Right lobe of liver (tissue), 6 donors: ENCODE measurements around the gene ZMYM1. TPM values are rescaled to one million over a fixed set of nuclear protein-coding genes. Genes with fewer than 3 reads are reported as not detected.
"Not testable (repeated sequence)": the region's sequence is repeated elsewhere in the genome, so short reads cannot be mapped to it uniquely, and the experiment has no call there.

ENCODE experiments used
- ATAC-seq, 4 donors: fragments of 200-7000 bp; cut with Tn5 transposase; one replicate each; pipeline ENCODE4 v1.9.1; 2020; ENCODE audit warnings: mild to moderate bottlenecking in 4 of 4, moderate library complexity in 4 of 4
- DNase-seq, 3 donors: peaks; one replicate each; pipeline ENCODE4 v3.0.0-alpha.2; 2020
- H3K27ac ChIP-seq, 3 donors: fragments of 200-600 bp; one replicate each; pipeline ENCODE4 v1.8.0; 2022
- H3K27me3 ChIP-seq, 2 donors: fragments of 200-600 bp; one replicate each; pipeline ENCODE4 v1.8.0; 2022
- H3K36me3 ChIP-seq, 4 donors: fragments of 200-600 bp; sonication (generic) in 1 of 4; one replicate each; pipeline versions ENCODE4 v1.5.1 to v1.8.0; 2017 to 2022; ENCODE audit warnings: control low read depth in 1 of 4
- H3K4me1 ChIP-seq, 4 donors: fragments of 200-600 bp; sonication (generic) in 1 of 4; one replicate each; pipeline versions ENCODE4 v1.5.1 to v1.8.0; 2017 to 2022; ENCODE audit warnings: control low read depth in 1 of 4
- H3K4me3 ChIP-seq, 3 donors: fragments of 200-600 bp; one replicate each; pipeline ENCODE4 v1.8.0; 2022
- H3K9me3 ChIP-seq, 4 donors: fragments of 200-600 bp; sonication (generic) in 1 of 4; one replicate each; pipeline versions ENCODE4 v1.5.1 to v1.8.0; 2017 to 2022; ENCODE audit warnings: control low read depth in 1 of 4
- POLR2A ChIP-seq: fragments of 450-650 bp; IDR thresholded peaks from one replicate; pipeline ENCODE4 v1.6.1; 2017; ENCODE audit warnings: antibody characterized with exemption, mild to moderate bottlenecking
- WGBS: methylation state at CpG from one replicate; pipeline ENCODE4 v1.1.6; 2018; ENCODE audit warnings: low coverage, low lambda C conversion rate; ENCODE audit not compliant: insufficient coverage; ENCODE audit errors: missing lambda C conversion rate; 5-methylcytosine and 5-hydroxymethylcytosine counted together
- intact Hi-C, 2 donors: fragments of 100-400 bp; cut with DNase I; formaldehyde crosslinking; loops; one replicate each; pipeline versions ENCODE4 v1.11.2 to v1.14.1; 2022
- total RNA-seq, 6 experiments: library from RNA; depleted of rRNA in 2 of 6; stranded (reverse); fragments of >200 nt in 2 of 6; fragmentation: NEBNext Ultra II Directional in 3 of 6; extraction: Animal tissue kit (Norgen Biotek cat#: 25700) in 3 of 6; gene quantifications; one replicate each; pipeline versions ENCODE4 v1.1.0 to v1.2.4, GENCODE V29; 2016 to 2023
- TF ChIP-seq, protein P1 (sequence below), 4 donors: fragments of 200-600 bp in 3 of 4; fragments of 450-650 bp in 1 of 4; IDR thresholded peaks; one replicate each; pipeline versions ENCODE4 v1.5.1 to v1.8.0; 2016 to 2022; ENCODE audit warnings: antibody characterized with exemption in 4 of 4, mild to moderate bottlenecking in 2 of 4
- donor health status: DM: no; HTN: yes; CAD: no.
- donor health status: DM: no; HTN: no; CAD: no.
- donor health status: DM: no; HTN: no; CAD: no.
- donor health status: DM: no; HTN: yes; CAD: no.
- donor health status: DM: no; HTN: yes; CAD: no.

Gene ZMYM1
- total RNA-seq, 6 experiments from 2014 or later = 6.7 to 10.4 (median 7.6) TPM

DNA sequence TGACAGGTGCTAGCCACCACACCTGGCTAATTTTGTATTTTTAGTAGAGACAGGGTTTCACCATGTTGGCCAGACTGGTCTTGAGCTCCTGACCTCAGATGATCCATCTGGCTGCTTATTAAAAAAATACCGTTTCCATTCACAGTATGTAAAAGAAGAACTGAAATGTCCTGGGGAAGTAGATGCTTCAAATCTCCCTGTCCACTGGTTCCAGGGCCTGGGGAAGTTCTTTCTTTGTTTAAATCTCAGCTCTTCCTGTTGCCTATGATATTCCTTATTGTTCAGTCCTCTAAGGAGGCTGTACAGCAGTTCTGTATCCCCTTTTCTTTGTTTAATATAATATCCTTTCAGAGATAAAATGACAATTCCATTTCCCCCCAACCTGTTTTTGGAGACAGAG is 47.4 kb downstream of the ZMYM1 start:
- ATAC-seq (no peak), DNase-seq (no peak)
- H3K9me3 ChIP-seq = no peaks in the 10 kb centered on the region
- WGBS = 44% methylated on average over 1 of the region's 1 CpG
- intact Hi-C loops = no loop called here
- H3K4me3 ChIP-seq = no peak overlapping the region
- H3K27me3 ChIP-seq = no peaks in the 10 kb centered on the region
- H3K4me1 ChIP-seq = no peaks in the 10 kb centered on the region
- TF ChIP-seq POLR2A = no peak
- no peaks in the 10 kb centered on the region for H3K36me3 ChIP-seq
- no peak overlapping the region for H3K27ac ChIP-seq

DNA sequence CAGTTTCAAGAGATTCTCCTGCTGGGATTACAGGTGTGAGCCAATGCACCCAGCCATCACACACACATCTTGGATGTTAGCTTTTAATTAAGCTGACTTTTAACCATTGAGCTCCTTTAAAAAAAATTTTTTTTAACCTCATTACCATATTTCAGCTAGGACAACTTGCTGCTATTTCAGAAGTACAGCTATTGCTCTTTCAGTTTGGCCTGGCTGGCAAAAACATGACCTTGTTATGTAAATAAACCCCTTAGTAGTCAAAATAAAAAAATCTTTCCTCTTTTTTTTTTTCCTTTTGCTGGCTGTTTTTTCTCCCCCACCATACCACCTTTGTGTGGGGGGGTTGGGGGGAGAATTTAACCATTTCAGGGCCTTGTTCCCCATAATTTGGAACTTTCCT is 49.9 kb downstream of the ZMYM1 start:
- Histone ChIP-seq H3K9me3 (no peaks in the 10 kb centered on the region), H3K4me1 (no peaks in the 10 kb centered on the region), H3K27ac (no peak overlapping the region), H3K36me3 (no peaks in the 10 kb centered on the region), H3K27me3 (no peaks in the 10 kb centered on the region), H3K4me3 (no peak overlapping the region)
- intact Hi-C loops = no loop called here
- DNase-seq = no peak
- peak; percentile 49 to 67 (median 60) for ATAC-seq
- TF ChIP-seq POLR2A = no peak
- TF ChIP-seq, protein P1, sequence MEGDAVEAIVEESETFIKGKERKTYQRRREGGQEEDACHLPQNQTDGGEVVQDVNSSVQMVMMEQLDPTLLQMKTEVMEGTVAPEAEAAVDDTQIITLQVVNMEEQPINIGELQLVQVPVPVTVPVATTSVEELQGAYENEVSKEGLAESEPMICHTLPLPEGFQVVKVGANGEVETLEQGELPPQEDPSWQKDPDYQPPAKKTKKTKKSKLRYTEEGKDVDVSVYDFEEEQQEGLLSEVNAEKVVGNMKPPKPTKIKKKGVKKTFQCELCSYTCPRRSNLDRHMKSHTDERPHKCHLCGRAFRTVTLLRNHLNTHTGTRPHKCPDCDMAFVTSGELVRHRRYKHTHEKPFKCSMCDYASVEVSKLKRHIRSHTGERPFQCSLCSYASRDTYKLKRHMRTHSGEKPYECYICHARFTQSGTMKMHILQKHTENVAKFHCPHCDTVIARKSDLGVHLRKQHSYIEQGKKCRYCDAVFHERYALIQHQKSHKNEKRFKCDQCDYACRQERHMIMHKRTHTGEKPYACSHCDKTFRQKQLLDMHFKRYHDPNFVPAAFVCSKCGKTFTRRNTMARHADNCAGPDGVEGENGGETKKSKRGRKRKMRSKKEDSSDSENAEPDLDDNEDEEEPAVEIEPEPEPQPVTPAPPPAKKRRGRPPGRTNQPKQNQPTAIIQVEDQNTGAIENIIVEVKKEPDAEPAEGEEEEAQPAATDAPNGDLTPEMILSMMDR (IDR thresholded peaks at IDR 0.05) = no peak

DNA sequence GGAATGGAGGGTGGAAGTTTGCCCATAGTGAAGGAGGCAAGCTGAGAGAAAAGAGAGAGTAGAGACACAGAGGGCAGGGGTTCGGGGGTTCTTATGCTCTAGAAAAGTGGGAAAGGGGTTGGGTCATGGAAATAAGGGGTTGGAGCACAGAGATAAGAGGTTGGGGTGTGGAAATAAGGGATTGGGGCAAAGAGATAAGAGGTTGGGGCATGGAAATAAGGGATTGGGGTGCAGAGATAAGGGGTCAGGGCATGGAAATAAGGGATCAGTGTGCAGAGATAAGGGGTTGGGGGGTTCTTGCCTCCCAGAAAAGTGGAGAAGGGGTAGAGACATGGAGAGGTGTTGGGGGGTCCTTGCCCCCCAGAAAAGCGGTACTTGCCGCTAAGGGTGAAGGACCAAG is 57.6 kb downstream of the ZMYM1 start:
- Histone ChIP-seq H3K9me3 (no peaks in the 10 kb centered on the region), H3K27ac (no peak overlapping the region), H3K27me3 (no peaks in the 10 kb centered on the region), H3K36me3 (no peaks in the 10 kb centered on the region), H3K4me1 (no peaks in the 10 kb centered on the region), H3K4me3 (no peak overlapping the region)
- TF ChIP-seq, protein P1 (IDR thresholded peaks at IDR 0.05) = no peak
- TF ChIP-seq POLR2A = no peak
- ATAC-seq (no peak), DNase-seq (no peak)
- 79% methylated on average over 3 of the region's 3 CpGs for WGBS
- intact Hi-C loops = no loop called here

DNA sequence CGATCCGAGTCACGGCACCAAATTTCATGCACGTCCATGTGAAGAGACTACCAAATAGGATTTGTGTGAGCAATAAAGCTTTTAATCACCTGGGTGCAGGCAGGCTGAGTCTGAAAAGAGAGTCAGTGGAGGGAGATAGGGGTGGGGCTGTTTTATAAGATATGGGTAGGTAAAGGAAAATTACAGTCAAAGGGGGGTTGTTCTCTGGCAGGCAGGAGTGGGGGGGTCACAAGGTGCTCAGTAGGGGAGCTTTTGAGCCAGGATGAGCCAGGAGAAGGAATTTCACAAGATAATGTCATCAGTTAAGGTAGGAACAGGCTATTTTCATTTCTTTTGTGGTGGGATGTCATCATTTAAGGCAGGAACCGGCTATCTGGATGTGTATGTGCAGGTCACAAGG is 58.4 kb downstream of the ZMYM1 start:
- H3K4me1 ChIP-seq, H3K36me3 ChIP-seq, H3K4me3 ChIP-seq, H3K9me3 ChIP-seq, intact Hi-C loops, H3K27me3 ChIP-seq, ATAC-seq, DNase-seq, H3K27ac ChIP-seq: not testable (repeated sequence)
- WGBS = 79% methylated on average over 4 of the region's 5 CpGs

DNA sequence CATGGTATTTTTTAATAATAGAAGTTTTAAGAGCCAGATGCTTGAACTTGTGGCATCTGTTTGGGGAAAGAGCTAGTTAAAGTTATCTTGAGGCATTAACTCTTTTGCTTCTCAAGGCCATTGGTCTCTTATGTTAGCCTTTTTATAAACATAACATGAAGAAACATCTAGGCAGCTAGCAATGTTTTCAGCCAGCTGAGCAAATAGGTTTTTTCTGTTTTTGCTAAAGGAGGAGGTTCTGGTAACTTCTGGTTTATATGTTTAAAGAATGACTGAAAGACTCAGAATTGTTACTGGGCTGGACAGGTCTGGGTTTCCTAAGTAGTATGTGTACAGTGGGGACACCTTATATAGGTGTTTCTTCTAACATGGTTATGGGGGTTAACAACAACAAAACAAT is 63.1 kb downstream of the ZMYM1 start:
- ATAC-seq, H3K36me3 ChIP-seq, H3K4me3 ChIP-seq, DNase-seq, H3K27me3 ChIP-seq, H3K9me3 ChIP-seq, H3K4me1 ChIP-seq, intact Hi-C loops, H3K27ac ChIP-seq: not testable (repeated sequence)

DNA sequence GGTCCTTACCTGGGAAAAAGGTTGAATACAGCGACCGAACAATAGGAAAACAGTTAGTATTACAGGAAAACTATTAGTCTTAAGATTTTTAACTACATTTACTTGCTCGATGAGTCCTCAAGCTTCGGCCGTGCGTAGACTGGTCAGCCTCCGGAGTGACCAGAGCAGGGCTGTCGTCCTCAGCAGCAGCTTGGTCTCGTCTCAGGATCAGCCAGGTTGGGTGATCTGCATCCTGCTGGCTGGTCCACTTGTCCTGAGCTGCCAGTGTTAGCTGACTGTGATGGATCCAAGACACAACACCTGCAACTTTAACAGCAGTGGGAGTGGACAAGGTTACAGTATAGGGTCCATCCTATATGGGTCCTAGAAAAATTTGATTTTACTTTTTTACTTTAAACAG is 63.5 kb downstream of the ZMYM1 start:
- H3K9me3 ChIP-seq, ATAC-seq, intact Hi-C loops, H3K4me1 ChIP-seq, H3K36me3 ChIP-seq, H3K4me3 ChIP-seq, H3K27me3 ChIP-seq, H3K27ac ChIP-seq, DNase-seq: not testable (repeated sequence)
- 96% methylated on average over 7 of the region's 9 CpGs for WGBS

DNA sequence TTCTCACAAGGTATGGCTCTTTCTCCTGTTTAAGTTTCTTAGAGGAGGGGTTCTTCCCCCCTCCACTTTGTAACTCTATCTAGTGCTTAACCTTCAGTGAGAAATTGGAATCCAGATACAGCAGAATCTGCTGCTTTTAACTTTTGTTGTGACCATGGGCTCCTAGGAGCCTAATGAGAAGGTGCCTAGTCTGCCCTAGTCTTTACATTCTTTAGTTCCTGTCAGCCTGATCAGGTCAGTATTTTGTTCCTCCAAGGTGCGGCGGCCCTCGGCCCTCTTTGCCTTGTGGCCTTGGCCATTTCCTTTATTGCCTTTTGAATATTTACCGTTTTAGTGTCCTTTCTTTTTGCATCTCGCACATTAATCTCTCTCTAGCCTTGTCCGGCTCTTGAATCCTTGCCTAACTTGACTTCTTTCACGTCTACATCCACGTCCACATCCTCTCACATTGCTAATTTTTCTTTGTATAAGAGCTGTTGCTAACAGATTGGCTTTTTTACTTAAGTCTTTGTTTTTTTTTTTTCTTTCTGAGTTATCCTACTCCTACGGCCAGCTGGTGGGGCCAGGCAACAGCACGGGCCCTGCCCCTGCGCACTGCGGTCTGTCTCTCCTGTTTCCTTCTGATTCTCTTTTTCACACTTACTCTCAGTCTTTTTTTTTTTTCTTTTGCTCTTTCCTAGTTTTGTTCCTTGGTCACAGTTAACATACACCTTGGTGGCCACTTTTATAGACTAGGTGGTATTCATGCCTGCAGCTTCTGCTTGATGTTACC is 64.7 kb downstream of the ZMYM1 start:
- H3K36me3 ChIP-seq = no peaks in the 10 kb centered on the region
- no peaks in the 10 kb centered on the region for H3K9me3 ChIP-seq
- no peak overlapping the region for H3K27ac ChIP-seq
- no peaks in the 10 kb centered on the region for H3K27me3 ChIP-seq
- H3K4me1 ChIP-seq = no peaks in the 10 kb centered on the region
- no peak for TF ChIP-seq POLR2A
- TF ChIP-seq, protein P1 (IDR thresholded peaks at IDR 0.05) = no peak
- H3K4me3 ChIP-seq = no peak overlapping the region
- intact Hi-C loops = no loop called here
- DNase-seq = no peak
- 92% methylated on average over 12 of the region's 12 CpGs for WGBS
- ATAC-seq = no peak

DNA sequence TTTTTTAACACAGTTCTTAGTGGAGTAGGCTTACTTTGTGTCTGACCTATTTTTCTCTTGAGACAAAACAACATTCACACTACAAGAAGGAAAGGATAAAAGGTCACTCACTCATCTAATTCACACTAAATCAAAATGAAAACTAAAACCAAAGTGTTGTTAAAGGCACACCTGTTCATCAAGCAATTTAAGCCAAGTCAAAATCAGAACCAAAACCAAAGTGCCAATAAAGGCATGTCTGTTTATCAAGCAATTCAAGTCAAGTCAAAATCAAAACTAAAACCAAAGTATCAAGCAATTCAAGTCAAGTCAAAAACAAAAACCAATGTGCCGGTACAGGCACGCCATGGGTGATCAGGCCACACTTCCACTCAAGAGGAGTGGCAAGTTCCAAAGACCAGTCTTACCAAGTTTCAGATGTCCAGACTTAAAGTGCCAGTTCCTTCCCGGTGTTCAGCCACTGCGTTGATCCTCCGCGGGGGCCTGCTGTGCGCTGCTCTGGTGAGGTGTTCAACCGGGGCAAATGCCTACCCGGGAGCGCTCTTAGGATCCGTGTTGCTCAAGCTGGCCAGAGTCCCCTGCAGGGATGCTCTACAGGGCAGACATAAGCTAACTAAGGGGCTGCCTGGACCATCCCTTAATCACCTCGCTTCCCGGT is 66.8 kb downstream of the ZMYM1 start:
- not testable (repeated sequence) for ATAC-seq

More for the DNA sequence above, 66.8 kb downstream of the ZMYM1 start:
- intact Hi-C loops, H3K4me1 ChIP-seq, H3K27me3 ChIP-seq, DNase-seq, H3K4me3 ChIP-seq, H3K9me3 ChIP-seq, H3K27ac ChIP-seq, H3K36me3 ChIP-seq: not testable (repeated sequence)
- 78% methylated on average over 11 of the region's 13 CpGs for WGBS
